ENCODE data around the gene FCAR.

DNA sequence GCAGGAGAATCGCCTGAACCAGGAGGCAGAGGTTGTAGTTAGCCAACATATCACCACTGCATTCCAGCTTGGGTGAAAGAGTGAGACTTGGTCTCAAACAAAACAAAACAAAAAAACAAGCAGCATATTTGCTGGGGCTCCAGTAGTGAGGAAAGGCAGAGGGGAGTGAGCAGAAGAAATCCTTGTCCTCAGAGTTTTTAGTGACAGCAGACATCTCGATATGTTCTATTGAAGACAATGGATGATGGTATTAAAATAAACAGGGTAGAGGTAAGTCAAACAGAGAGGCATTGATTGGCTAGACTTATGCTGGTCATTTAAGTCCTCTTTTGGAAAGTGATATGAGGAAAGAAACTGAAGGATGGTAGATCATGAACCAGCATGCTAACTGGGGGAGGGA is 54.3 kb downstream of the FCAR start:
- TF ChIP-seq POLR2A (IDR thresholded peaks at IDR 0.05; ENCODE audit: low read depth, low read length), result no peak
- no peak for TF ChIP-seq TAF1 (IDR thresholded peaks at IDR 0.05; ENCODE audit: borderline replicate concordance, low read depth, low read length)
- TF ChIP-seq POLR2AphosphoS5 (IDR thresholded peaks at IDR 0.05; ENCODE audit: low read depth, low read length), result no peak

Data from GM12892 (cell line).